Heart right ventricle (tissue), 16 donors: ENCODE data around the gene TRPM3. TPM values are rescaled to one million over a fixed set of nuclear protein-coding genes. Genes with fewer than 3 reads are reported as not detected.

ENCODE experiments used
- ATAC-seq, 8 donors: fragments of 200-7000 bp; cut with Tn5 transposase; one replicate each; pipeline ENCODE4 v1.9.1; 2020; ENCODE audit warnings: mild to moderate bottlenecking in 8 of 8, moderate library complexity in 8 of 8, moderate number of reproducible peaks in 1 of 8
- DNase-seq, 2 donors: peaks; one replicate each; pipeline ENCODE4 v3.0.0-alpha.2; 2020
- H3K27ac ChIP-seq, 10 donors: fragments of 200-600 bp; sonication (generic) in 2 of 10; one replicate each; pipeline versions ENCODE4 v1.5.0 to v1.8.0; 2020 to 2022; ENCODE audit warnings: mild to moderate bottlenecking in 3 of 10
- H3K27me3 ChIP-seq, 7 donors: fragments of 200-600 bp; one replicate each; pipeline ENCODE4 v1.8.0; 2021 to 2022; ENCODE audit warnings: mild to moderate bottlenecking in 2 of 7
- H3K36me3 ChIP-seq, 9 donors: fragments of 200-600 bp; sonication (generic) in 1 of 9; one replicate each; pipeline versions ENCODE4 v1.5.0 to v1.8.0; 2020 to 2022; ENCODE audit warnings: mild to moderate bottlenecking in 2 of 9
- H3K4me1 ChIP-seq, 9 donors: fragments of 200-600 bp; sonication (generic) in 1 of 9; one replicate each; pipeline versions ENCODE4 v1.5.0 to v1.8.0; 2020 to 2022; ENCODE audit warnings: mild to moderate bottlenecking in 4 of 9
- H3K4me3 ChIP-seq, 10 donors: fragments of 200-600 bp; sonication (generic) in 2 of 10; one replicate each; pipeline versions ENCODE4 v1.5.0 to v1.8.0; 2020 to 2022; ENCODE audit warnings: mild to moderate bottlenecking in 7 of 10, moderate library complexity in 2 of 10
- H3K9me3 ChIP-seq, 11 donors: fragments of 200-600 bp in 10 of 11; sonication (generic) in 2 of 11; one replicate each; pipeline versions ENCODE4 v1.5.0 to v1.8.0; 2013 to 2022; ENCODE audit warnings: mild to moderate bottlenecking in 2 of 11, control low read depth in 1 of 11, moderate library complexity in 1 of 11
- WGBS, 2 donors: extraction: QIAGEN DNeasy Blood & Tissue Kit; methylation state at CpG; one replicate each; pipeline ENCODE4 v1.1.7; 2013; ENCODE audit warnings: inconsistent platforms in 1 of 2; 5-methylcytosine and 5-hydroxymethylcytosine counted together
- intact Hi-C, 10 donors: fragments of 100-400 bp; cut with DNase I; formaldehyde crosslinking; loops; one replicate each; pipeline versions ENCODE4 v1.11.1 to v1.14.2; 2022
- polyA plus RNA-seq, 2 donors: library from polyadenylated mRNA; stranded (reverse); fragments of 200-250 nt; gene quantifications; one replicate each; pipeline ENCODE4 v1.2.3, GENCODE V29; 2013
- total RNA-seq, 10 donors: library from RNA; stranded (reverse); fragmentation: NEBNext Ultra II Directional in 3 of 10; extraction: Animal tissue kit (Norgen Biotek cat#: 25700) in 3 of 10; gene quantifications; one replicate each; pipeline versions ENCODE4 v1.2.1 to v1.2.4, GENCODE V29; 2021 to 2023
- TF ChIP-seq, protein P1 (sequence below), 9 donors: fragments of 200-600 bp; sonication (generic) in 2 of 9; IDR thresholded peaks; one replicate each; pipeline versions ENCODE4 v1.5.0 to v1.8.0; 2021 to 2022; ENCODE audit warnings: antibody characterized with exemption in 9 of 9, mild to moderate bottlenecking in 5 of 9, moderate library complexity in 1 of 9
- donor health status: Arrhythmogenic right ventricular cardiomyopathy.
- donor health status: ischemic (EF 13 %, LVEDD 7.1; RV severe dilation, severe dysfunction).
- donor health status: healthy with polysubstance abuse.
- donor health status: DM: no; HTN: yes; CAD: no.
- donor health status: DM: no; HTN: no; CAD: no.
- donor health status: ischemic (EF 25% LVEDD 6.9; RV normal size, moderate dysfunction).
- donor health status: ischemic (EF 25% LVEDD 5.7; RV mildly dilated, moderate dysfunction).
- donor health status: healthy.
- donor health status: DM: yes; HTN: yes; CAD: no.
- donor health status: Ischemic cardiomyopathy.
- donor health status: ischemic (EF 35%, LVEDD 5.7; RV mildly dilated, moderate dysfunction).
- donor health status: nonischemic (EF 11% LVEDD 7.7; RV severe dilation, severe dysfunction).
- donor health status: DM: yes; HTN: yes; CAD: no.
- donor health status: PGD.
- donor health status: ischemic (EF 29% LVEDD 5.4; RV normal size, mild dysfunction).
- donor health status: nonischemic (EF 23%, LVEDD 6.1; RV moderate dilation, normal function).

The TRPM3 gene
- total and polyA plus RNA-seq, 12 donors: 0.05 to 1.3 (median 0.16) TPM; not detected in 1

DNA sequence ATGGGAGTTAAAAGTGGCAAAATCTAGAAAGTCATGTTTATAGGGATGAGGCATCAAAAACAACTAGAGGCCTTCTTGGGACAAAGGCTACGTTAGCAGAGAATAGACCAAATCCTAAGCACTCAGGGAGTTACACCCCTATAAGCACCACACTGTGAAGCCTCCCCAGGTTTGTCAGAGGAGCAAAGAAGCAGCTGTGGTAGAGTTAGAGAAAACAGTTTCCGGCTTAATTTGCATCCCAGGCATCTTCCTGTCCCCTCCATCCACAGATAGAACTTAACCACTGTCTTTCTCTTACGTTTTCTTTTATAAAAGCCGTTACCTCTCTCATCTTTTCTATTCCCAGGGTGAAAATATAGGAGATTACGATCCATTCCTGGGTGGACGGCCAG lies 518.4 kb downstream of the TRPM3 start:
- H3K27ac ChIP-seq: peak overlapping the region in 7 of 10 donors; percentile 86 to 94 (median 88)
- H3K4me1 ChIP-seq: peaks cover 6 to 39% (median 29%) of the 10 kb centered on the region in 9 donors
- DNase-seq (no peak), ATAC-seq (no peak)
- intact Hi-C loops: loop anchor here (2.0 to 10.0 kb wide), 15 partner anchors 110 to 631 kb away; partner anchors contain the start of genes KLF9 (in 4 of the 10) and SMC5 (in 2 of the 10)
- no peaks in the 10 kb centered on the region for H3K36me3 ChIP-seq
- no peak overlapping the region for H3K4me3 ChIP-seq
- WGBS, 2 donors: 87 to 90% methylated on average over 6 of the region's 6 CpGs
- no peaks in the 10 kb centered on the region for H3K9me3 ChIP-seq
- TF ChIP-seq, protein P1, sequence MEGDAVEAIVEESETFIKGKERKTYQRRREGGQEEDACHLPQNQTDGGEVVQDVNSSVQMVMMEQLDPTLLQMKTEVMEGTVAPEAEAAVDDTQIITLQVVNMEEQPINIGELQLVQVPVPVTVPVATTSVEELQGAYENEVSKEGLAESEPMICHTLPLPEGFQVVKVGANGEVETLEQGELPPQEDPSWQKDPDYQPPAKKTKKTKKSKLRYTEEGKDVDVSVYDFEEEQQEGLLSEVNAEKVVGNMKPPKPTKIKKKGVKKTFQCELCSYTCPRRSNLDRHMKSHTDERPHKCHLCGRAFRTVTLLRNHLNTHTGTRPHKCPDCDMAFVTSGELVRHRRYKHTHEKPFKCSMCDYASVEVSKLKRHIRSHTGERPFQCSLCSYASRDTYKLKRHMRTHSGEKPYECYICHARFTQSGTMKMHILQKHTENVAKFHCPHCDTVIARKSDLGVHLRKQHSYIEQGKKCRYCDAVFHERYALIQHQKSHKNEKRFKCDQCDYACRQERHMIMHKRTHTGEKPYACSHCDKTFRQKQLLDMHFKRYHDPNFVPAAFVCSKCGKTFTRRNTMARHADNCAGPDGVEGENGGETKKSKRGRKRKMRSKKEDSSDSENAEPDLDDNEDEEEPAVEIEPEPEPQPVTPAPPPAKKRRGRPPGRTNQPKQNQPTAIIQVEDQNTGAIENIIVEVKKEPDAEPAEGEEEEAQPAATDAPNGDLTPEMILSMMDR (IDR thresholded peaks at IDR 0.05): no peak
- H3K27me3 ChIP-seq: no peaks in the 10 kb centered on the region

DNA sequence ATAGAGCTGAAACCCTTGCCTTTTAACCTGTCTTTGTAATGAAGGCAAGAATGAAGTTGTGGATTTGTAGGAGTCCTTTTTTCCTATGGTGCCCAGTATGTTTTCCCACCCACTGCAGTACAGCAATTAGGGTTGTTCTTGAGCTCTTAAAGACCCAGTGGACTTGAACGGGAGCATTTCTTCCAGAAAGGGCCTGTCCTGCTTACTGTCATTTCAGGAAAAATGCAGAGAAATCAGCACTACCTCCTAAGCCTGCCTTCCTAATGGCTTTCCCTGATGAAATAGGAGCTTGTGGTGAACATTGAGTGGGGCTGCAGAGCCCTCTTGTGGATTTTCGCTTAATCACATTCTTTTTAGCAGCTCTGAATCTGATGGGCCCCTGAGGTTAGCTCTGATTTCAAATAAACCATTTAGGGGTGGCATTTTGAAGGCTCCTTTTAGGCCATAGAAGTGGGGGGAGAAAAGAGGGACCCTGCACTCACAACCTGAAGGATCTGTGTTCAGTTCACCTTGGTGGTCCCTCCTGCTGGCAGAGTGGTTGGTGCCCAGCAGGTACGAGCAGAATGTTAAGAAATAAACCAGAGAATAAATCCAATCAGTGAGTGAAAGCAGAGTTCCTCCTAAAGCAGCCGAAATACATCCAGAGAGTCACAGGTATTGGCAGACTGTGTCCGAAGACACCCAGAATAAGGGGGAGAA lies 519.0 kb downstream of the TRPM3 start:
- WGBS, 2 donors: 39 to 43% methylated on average over 5 of the region's 5 CpGs
- peak; percentile 19 to 80 (median 72) for ATAC-seq
- intact Hi-C loops: loop anchor here (1.0 to 10.0 kb wide), 16 partner anchors 110 to 630 kb away; partner anchors contain the start of genes KLF9 (in 4 of the 10) and SMC5 (in 2 of the 10)

DNA sequence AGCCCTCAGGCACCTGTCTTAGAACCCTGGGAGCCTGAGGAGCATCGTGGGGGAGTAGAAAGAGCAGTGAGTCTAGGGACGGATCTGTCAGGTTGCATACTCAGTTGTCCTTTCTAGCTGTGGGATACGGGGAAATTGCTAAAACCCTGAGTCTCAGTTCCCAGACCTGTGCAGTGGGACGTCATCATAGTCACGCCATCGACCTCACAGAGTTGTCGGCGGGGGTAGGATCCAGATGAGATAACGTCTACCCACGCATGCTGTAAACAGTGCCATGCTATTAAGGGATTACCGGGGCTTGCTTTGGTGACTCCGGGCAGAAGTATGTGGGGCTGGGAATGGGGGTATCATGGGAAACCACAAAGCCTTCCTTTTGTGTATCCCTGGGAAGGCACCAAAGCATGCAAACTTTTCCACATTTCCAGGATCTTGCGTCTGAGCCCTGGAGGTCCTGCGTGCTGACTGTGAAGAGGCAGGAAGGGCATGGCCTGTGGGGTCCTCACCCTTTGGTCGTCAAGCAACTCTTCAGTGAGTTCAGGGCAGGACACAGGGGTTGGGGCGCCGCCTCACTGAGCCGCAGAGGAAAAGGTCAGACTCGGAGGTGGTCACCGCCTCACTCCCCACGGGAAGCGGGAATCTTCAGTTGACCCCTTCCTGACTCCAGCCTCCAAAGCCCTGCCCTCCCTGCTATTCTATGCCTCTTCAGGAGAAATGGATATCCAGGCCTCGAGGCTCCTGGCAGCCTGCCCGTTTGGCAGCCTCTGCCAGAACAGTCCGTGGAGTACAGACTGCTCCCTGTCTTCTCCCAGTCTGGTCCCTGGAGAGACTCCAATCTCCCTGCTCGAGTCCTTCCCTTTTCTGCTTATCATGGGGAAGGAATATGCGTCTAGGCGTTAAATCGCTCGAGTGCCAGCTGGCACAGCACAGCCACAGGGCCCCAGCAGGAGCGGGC lies 520.1 kb downstream of the TRPM3 start:
- TF ChIP-seq, protein P1 (IDR thresholded peaks at IDR 0.05): peak in 1 of 9 donors; percentile 10
- intact Hi-C loops: loop anchor here (1.0 to 10.0 kb wide), 17 partner anchors 116 to 629 kb away; partner anchors contain the start of genes KLF9 (in 4 of the 10) and SMC5 (in 2 of the 10)
- H3K4me1 ChIP-seq: peaks cover 6 to 32% (median 29%) of the 10 kb centered on the region in 9 donors
- 11% methylated on average over 31 of the region's 31 CpGs for WGBS, 2 donors
- H3K4me3 ChIP-seq: peak overlapping the region in 7 of 10 donors; percentile 10 to 36 (median 32)
- DNase-seq (peak; percentile 92 to 97), ATAC-seq (peak; percentile 82 to 95 (median 88))
- H3K9me3 ChIP-seq: no peaks in the 10 kb centered on the region
- H3K36me3 ChIP-seq: no peaks in the 10 kb centered on the region
- peak overlapping the region; percentile 80 to 94 (median 88) for H3K27ac ChIP-seq
- no peaks in the 10 kb centered on the region for H3K27me3 ChIP-seq

More for the DNA sequence above, 519.0 kb downstream of the TRPM3 start:
- peak overlapping the region in 7 of 10 donors; percentile 3 to 36 (median 32) for H3K4me3 ChIP-seq
- DNase-seq: peak in 1 of 2 donors; percentile 72
- no peaks in the 10 kb centered on the region for H3K27me3 ChIP-seq
- peak overlapping the region; percentile 80 to 94 (median 88) for H3K27ac ChIP-seq
- TF ChIP-seq, protein P1 (IDR thresholded peaks at IDR 0.05): peak; percentile 72 to 87 (median 78)
- no peaks in the 10 kb centered on the region for H3K9me3 ChIP-seq
- peaks cover 6 to 35% (median 29%) of the 10 kb centered on the region in 9 donors for H3K4me1 ChIP-seq
- no peaks in the 10 kb centered on the region for H3K36me3 ChIP-seq
